ENCODE measurements around the gene OR52L1.
A peak's percentile ranks its signal among the peaks of the same experiment; 100 is the strongest.
"Not testable (repeated sequence)": the region's sequence is repeated elsewhere in the genome, so short reads cannot be mapped to it uniquely, and the experiment has no call there.

OR52L1 gene

DNA sequence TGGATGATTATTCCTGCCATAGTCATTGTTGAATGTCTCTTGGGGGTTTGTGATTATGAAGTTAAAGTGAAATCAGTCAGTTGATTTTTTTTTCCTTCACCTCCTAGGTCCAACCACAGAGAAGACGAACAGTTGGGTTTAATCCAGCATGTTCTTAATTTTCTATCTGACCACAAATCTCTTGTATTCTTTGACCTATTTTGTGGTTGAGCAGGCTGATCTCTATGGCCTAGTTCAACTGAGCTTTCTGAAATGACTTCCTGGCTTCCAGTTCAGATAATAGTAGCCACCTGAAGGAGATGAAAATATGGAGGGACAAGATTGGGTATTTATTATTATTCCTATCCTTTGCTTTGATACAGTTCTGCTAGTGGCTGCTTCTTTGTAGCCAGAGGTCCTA, 13.3 kb downstream of the OR52L1 start:
- H3K27me3 ChIP-seq (ENCODE audit: insufficient read depth, poor library complexity, severe bottlenecking): no peaks in the 10 kb centered on the region
- no peaks in the 10 kb centered on the region for H3K36me3 ChIP-seq (ENCODE audit: low read depth)
- no peak for DNase-seq (ENCODE audit: low spot score)
- H3K4me1 ChIP-seq (ENCODE audit: insufficient read depth, poor library complexity, severe bottlenecking): no peaks in the 10 kb centered on the region
- H3K27ac ChIP-seq (ENCODE audit: poor library complexity, severe bottlenecking): no peak overlapping the region
- TF ChIP-seq, protein P1, sequence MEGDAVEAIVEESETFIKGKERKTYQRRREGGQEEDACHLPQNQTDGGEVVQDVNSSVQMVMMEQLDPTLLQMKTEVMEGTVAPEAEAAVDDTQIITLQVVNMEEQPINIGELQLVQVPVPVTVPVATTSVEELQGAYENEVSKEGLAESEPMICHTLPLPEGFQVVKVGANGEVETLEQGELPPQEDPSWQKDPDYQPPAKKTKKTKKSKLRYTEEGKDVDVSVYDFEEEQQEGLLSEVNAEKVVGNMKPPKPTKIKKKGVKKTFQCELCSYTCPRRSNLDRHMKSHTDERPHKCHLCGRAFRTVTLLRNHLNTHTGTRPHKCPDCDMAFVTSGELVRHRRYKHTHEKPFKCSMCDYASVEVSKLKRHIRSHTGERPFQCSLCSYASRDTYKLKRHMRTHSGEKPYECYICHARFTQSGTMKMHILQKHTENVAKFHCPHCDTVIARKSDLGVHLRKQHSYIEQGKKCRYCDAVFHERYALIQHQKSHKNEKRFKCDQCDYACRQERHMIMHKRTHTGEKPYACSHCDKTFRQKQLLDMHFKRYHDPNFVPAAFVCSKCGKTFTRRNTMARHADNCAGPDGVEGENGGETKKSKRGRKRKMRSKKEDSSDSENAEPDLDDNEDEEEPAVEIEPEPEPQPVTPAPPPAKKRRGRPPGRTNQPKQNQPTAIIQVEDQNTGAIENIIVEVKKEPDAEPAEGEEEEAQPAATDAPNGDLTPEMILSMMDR (IDR thresholded peaks at IDR 0.05; ENCODE audit: poor library complexity, severe bottlenecking): no peak
- no peaks in the 10 kb centered on the region for H3K9me3 ChIP-seq (ENCODE audit: severe bottlenecking)
- no peak for ATAC-seq (ENCODE audit: low read depth)
- no peak overlapping the region for H3K4me3 ChIP-seq (ENCODE audit: severe bottlenecking)

DNA sequence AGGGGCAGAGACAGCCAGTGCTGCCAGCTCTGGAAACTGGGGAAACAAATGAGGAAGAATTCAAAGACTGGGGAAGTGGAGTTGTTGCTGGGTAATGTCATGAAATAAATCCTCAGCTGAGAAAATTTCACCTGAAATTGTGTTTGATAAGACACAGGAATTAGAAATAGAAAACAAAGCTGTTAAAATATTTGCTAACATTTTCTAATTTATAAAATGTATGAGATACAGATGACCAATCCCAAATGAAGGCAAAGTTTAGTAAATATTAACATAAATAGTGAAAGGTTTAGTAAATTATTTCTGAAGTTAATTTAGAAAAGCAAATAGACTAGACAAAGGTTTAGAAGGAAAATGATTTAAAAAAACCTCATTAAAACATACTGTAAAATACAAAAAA, 18.4 kb downstream of the OR52L1 start, which contains the start of gene OR56A5:
OR56A5 (minus strand) TSS at position 101 of the 400 bp plus-strand sequence; CDS start at position 101, 0 bp downstream.
- ATAC-seq (ENCODE audit: low read depth): no peak
- DNase-seq (ENCODE audit: low spot score): no peak

DNA sequence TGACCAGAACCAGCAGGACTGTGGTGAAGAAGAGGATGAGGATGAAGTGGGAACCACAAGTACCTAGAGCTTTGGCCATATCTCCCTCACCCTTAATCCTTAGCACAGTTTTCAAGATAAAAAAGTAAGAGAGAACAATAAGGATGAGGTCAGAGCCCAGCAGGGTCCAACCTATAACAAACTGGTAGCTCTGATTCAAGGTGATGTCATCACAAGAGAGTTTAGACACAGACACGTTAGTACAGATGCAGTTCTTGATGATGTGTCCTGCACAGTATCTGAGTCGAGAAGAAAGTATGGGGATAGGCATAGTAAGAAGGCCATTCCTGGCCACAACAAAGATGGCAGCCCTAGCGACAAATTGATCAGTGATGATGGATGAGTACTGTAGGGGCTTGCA, 19.1 kb downstream of the OR52L1 start:
- no peaks in the 10 kb centered on the region for H3K27me3 ChIP-seq (ENCODE audit: insufficient read depth, poor library complexity, severe bottlenecking)
- TF ChIP-seq, protein P1 (IDR thresholded peaks at IDR 0.05; ENCODE audit: poor library complexity, severe bottlenecking): no peak
- ATAC-seq (ENCODE audit: low read depth): peak; percentile 42; the same call in 1 of the 3 replicates
- H3K27ac ChIP-seq (ENCODE audit: poor library complexity, severe bottlenecking): no peak overlapping the region
- no peak overlapping the region for H3K4me3 ChIP-seq (ENCODE audit: severe bottlenecking)
- no peaks in the 10 kb centered on the region for H3K9me3 ChIP-seq (ENCODE audit: severe bottlenecking)
- DNase-seq (ENCODE audit: low spot score): no peak
- H3K36me3 ChIP-seq (ENCODE audit: low read depth): no peaks in the 10 kb centered on the region
- no peaks in the 10 kb centered on the region for H3K4me1 ChIP-seq (ENCODE audit: insufficient read depth, poor library complexity, severe bottlenecking)

More for the DNA sequence above, 18.4 kb downstream of the OR52L1 start, which contains the start of gene OR56A5:
- Histone ChIP-seq H3K27me3 (ENCODE audit: insufficient read depth, poor library complexity, severe bottlenecking) (no peaks in the 10 kb centered on the region), H3K27ac (ENCODE audit: poor library complexity, severe bottlenecking) (no peak within 1 kb of the TSS), H3K36me3 (ENCODE audit: low read depth) (no peaks in the 10 kb centered on the region), H3K4me1 (ENCODE audit: insufficient read depth, poor library complexity, severe bottlenecking) (no peaks in the 10 kb centered on the region), H3K9me3 (ENCODE audit: severe bottlenecking) (no peaks in the 10 kb centered on the region), H3K4me3 (ENCODE audit: severe bottlenecking) (no peak within 1 kb of the TSS)
- TF ChIP-seq, protein P1 (IDR thresholded peaks at IDR 0.05; ENCODE audit: poor library complexity, severe bottlenecking): no peak

DNA sequence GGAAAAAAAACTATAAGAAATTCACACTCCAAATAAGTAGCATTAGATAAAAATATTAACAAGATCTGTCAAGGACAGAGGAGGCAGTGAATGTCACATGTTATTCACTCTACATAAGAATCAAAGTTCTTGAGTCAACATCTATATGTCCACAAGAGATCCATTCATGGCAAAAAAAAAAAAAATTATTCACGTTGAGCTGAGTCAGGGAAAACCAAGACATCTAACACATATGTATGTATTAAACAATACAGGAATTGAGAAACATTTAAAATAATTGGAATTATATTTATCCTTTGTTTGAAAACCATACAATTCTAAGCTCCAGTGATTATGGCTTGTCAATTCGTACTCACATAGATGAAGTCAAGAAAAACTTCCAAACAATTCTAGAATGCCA, 19.8 kb downstream of the OR52L1 start:
- ATAC-seq (ENCODE audit: low read depth) (no peak), DNase-seq (ENCODE audit: low spot score) (no peak)
- Histone ChIP-seq H3K36me3 (ENCODE audit: low read depth) (no peaks in the 10 kb centered on the region), H3K27ac (ENCODE audit: poor library complexity, severe bottlenecking) (no peak overlapping the region), H3K4me3 (ENCODE audit: severe bottlenecking) (no peak overlapping the region), H3K4me1 (ENCODE audit: insufficient read depth, poor library complexity, severe bottlenecking) (no peaks in the 10 kb centered on the region), H3K27me3 (ENCODE audit: insufficient read depth, poor library complexity, severe bottlenecking) (no peaks in the 10 kb centered on the region), H3K9me3 (ENCODE audit: severe bottlenecking) (no peaks in the 10 kb centered on the region)
- TF ChIP-seq, protein P1 (IDR thresholded peaks at IDR 0.05; ENCODE audit: poor library complexity, severe bottlenecking): no peak

DNA sequence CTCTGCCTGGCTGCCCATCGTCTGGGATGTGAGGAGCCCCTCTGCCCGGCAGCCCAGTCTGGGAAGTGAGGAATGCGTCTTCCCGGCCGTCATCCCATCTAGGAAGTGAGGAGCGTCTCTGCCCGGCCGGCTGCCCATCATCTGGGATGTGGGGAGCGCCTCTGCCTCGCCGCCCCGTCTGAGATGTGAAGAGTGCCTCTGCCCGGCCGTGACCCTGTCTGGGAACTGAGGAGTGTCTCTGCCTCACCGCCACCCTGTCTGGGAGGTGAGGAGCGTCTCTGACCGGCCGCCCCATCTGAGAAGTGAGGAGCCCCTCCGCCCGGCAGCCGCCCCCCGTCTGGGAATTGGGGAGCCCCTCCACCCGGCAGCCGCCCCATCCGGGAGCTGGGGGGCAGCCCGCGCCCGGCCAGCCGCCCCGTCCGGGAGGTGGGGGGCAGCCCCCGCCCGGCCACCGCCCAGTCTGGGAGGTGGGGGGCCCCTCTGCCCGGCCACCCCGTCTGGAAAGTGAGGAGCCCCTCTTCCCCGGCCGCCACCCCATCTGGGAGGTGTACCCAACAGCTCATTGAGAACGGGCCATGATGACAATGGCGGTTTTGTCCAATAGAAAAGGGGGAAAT, 26.0 kb downstream of the OR52L1 start:
- DNase-seq (ENCODE audit: low spot score); H3K4me3 ChIP-seq (ENCODE audit: severe bottlenecking); ATAC-seq (ENCODE audit: low read depth); H3K4me1 ChIP-seq (ENCODE audit: insufficient read depth, poor library complexity, severe bottlenecking); H3K27me3 ChIP-seq (ENCODE audit: insufficient read depth, poor library complexity, severe bottlenecking); H3K27ac ChIP-seq (ENCODE audit: poor library complexity, severe bottlenecking); H3K36me3 ChIP-seq (ENCODE audit: low read depth); H3K9me3 ChIP-seq (ENCODE audit: severe bottlenecking): not testable (repeated sequence)

All from RWPE2 (cell line).